NCI-H2196 treated with DMSO at 0.1 percent for 48 hours (cell line): ENCODE measurements around the gene EIF3I.

ENCODE experiments used
- DNase-seq: peaks from one replicate; lab custom pipeline; 2025; ENCODE audit not compliant: unreplicated experiment; lab: John Stamatoyannopoulos, UW

Gene EIF3I

DNA sequence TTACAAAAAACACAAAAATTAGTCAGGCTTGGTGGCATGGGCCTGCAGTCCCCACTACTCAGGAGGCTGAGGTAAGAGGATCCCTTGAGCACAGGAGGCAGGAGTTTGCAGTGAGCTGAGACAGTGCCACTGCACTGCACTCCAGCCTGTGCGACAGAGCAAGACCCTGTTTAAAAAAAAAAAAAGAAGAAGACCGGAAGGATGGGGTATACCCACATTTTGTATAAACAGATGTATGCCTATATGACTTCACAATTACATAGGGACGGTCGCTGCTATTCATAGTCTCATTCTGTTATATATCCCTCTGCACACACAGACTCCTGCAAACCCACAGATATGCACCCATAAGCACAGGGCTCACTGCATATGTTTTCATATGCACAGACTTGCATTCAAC, 41.5 kb downstream of the EIF3I start:
- no peak for DNase-seq

DNA sequence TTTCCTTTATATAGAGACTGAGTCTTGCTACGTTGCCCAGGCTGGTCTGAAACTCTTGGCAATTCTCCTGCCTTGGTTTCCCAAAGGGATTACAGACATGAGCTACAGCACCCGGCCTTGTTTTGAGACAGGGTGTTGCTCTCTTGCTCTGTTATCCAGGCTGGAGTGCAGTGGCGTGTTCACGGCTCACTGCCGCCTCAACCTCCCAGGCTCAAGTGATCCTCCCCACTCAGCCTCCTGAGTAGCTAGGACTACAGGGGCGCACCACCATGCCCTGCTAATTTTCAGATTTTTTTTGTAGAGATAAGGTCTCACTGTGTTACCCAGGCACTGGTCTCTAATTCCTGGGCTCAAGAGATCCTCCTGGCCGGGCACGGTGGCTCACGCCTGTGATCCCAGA, 43.6 kb downstream of the EIF3I start:
- no peak for DNase-seq

DNA sequence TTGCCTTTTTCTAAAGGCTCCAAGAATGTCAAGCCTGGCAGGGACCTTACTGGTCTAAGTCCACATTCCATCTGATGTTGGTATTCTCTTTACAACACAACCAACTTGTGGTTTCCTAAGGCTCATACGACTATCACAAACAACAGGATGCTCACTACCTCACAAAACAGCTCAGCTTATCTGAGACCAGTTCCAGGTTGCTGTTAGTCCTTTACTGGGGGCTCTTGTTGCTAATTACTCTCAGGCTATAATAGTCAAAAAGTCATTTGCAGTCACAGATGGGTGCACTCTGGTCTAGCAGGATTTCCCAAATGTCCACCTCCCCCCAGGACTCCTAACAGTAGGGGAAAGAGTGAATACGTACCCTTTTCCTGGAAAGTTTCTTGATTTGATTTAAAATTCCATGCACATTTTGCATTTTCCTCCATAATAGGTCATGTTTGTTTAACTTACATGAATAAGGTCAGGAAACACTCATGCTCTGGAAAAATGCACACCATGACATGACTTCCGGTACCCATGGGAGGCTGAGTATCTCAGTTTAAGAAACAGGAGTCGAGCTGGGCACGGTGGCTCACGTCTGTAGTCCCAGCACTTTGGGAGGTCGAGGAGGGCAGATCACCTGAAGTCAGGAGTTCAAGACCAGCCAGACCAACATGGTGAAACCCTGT, 44.8 kb downstream of the EIF3I start:
- DNase-seq = no peak

DNA sequence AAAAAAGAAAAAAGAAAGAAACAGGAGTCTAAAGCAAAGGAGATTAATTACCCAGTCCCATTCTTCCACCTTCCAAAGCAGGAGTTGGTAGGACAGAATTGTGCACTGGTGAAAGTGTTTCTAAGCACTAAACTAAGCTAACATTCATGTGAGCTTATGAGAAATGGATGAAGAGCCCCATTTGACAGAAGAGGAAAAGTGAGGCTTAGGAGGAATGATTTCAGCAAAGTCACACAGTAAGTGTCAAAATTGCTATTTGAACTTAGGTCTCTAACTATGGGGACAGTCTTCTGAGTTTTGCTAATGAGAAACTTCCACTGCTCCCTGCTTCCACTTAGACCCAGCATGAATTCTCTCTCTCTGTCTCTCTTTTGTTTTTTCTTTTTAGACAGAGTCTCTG, 47.5 kb downstream of the EIF3I start:
- DNase-seq = no peak

DNA sequence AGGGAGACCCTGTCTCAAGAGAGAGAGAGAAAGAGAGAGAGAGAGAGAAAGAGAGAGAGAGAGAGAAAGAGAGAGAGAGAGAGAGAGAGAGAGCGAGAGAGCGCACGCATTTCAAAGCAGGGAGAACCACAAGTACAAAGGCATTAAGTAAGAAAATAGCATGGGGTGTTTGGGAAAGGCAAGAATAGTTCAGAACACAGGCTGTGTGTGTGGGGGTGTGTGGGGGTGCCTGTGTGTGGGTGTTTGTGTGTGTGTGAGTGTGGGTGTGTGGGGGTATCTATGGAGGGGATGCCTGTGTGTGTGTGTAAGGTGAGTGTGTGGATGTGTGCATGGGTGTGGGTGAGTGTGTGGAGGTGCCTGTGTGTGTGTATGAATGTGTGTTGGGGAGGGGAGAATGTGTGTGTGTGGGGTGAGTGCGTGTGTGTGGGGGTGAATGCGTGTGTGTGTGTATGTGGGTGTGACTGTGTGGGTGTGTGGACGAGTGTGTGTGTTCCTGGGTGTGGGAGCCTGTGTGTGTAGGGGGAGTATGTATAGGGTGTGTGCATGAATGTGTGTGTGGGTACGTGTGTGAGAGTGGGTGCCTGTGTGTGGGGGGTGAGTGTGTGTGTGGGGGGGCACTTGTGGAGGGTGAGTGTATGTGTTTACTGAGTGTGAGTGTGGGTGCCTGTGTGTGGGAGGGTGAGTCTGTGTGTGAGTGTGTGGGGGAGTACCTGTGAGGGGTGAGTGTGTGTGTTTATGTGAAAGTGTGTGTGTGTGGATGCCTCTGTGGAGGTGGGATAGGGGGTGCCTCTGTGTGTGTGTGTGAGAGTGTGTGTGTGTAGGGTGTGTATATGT, 50.6 kb downstream of the EIF3I start:
- no peak for DNase-seq

DNA sequence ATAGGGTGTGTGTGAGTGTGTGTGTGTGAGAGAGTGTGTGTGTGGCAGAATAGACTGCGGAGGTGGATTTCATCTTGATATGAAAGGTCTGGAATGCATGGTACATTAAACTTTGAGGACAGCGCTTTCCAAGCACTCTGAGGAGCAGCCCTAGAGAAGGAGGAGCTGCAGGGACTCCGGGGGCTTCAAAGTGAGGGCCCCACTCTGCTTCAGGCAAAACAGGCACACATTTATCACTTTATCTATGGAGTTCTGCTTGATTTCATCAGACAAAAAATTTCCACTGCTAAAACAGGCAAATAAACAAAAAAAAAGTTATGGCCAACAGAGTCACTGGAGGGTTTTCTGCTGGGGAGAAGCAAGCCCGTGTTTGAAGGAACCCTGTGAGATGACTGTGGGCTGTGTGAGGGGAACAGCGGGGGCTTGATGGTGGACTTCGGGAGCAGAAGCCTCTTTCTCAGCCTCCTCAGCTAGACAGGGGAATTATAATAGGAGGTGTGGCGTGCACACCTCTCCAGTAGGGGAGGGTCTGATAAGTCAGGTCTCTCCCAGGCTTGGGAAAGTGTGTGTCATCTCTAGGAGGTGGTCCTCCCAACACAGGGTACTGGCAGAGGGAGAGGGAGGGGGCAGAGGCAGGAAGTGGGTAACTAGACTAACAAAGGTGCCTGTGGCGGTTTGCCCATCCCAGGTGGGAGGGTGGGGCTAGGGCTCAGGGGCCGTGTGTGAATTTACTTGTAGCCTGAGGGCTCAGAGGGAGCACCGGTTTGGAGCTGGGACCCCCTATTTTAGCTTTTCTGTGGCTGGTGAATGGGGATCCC, 51.4 kb downstream of the EIF3I start:
- DNase-seq = no peak

DNA sequence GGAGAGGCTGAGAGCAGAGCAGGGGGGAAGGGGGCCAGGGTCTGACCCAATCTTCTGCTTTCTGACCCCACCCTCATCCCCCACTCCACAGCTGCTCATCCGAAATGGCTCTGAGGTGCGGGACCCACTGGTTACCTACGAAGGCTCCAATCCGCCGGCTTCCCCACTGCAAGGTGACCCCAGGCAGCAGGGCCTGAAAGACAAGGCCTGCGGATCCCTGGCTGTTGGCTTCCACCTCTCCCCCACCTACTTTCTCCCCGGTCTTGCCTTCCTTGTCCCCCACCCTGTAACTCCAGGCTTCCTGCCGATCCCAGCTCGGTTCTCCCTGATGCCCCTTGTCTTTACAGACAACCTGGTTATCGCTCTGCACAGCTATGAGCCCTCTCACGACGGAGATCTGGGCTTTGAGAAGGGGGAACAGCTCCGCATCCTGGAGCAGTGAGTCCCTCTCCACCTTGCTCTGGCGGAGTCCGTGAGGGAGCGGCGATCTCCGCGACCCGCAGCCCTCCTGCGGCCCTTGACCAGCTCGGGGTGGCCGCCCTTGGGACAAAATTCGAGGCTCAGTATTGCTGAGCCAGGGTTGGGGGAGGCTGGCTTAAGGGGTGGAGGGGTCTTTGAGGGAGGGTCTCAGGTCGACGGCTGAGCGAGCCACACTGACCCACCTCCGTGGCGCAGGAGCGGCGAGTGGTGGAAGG, 52.6 kb downstream of the EIF3I start:
- DNase-seq = no peak

DNA sequence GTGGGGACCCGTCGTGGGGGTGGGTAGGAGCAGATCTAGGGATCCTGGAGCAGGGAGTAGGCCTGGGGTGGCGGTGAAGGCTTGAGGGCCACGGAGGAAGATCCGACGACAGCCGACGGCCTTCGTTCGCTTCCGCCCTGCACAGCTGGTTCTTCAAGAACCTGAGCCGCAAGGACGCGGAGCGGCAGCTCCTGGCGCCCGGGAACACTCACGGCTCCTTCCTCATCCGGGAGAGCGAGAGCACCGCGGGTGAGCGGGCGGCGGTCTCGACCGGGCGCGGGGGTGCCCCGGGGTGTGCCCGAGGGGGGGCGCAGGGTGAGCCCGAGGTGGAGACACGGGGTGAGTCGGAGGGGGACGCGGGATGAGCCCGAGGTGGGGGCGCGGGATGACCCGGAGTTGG, 53.2 kb downstream of the EIF3I start:
- DNase-seq = no peak

DNA sequence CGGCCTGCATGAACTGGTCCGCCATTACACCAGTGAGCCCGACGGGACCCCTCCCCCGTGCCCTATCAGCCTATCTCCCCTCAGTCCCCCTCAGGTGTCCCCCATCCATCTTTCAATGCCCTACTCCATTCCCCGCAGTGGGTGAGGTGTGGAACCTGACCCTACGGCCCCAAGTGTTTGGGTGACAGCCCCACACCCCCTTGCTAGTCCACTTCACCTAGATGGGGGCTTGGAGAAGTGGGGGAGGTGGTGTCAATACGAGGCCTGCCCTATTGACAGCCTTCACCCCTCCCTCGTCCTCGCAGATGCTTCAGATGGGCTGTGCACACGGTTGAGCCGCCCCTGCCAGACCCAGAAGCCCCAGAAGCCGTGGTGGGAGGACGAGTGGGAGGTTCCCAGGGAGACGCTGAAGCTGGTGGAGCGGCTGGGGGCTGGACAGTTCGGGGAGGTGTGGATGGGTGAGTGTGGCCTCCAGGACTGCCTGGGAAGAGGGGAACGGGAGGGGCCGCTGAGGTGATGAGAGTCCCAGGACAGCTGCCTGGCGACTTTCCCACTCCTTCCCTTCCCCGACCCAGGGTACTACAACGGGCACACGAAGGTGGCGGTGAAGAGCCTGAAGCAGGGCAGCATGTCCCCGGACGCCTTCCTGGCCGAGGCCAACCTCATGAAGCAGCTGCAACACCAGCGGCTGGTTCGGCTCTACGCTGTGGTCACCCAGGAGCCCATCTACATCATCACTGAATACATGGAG, 54.0 kb downstream of the EIF3I start:
- no peak for DNase-seq
